NCI-H526 treated with DMSO at 0.1 percent for 48 hours (cell line): ENCODE results near the gene NRXN2.
"Not testable (repeated sequence)": the region's sequence is repeated elsewhere in the genome, so short reads cannot be mapped to it uniquely, and the experiment has no call there.

ENCODE experiments used
- DNase-seq: peaks from one replicate; lab custom pipeline; 2025; lab: John Stamatoyannopoulos, UW

The NRXN2 gene

DNA sequence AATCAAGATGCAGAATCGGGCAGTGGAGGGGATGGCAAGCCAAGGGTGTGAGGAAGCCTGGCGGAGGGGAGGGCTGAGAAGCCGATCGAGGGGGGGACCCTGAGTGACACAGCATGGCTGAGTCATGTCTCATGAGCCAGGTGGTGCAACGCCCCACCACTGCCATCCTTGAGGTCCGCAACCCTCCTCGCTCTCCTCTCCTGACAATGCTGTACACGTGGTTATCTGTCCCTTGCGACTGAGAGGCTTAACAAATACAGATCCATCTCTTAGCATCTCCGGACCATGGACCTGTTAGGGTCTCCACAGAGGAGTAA, 117.8 kb downstream of the NRXN2 start:
- no peak for DNase-seq

DNA sequence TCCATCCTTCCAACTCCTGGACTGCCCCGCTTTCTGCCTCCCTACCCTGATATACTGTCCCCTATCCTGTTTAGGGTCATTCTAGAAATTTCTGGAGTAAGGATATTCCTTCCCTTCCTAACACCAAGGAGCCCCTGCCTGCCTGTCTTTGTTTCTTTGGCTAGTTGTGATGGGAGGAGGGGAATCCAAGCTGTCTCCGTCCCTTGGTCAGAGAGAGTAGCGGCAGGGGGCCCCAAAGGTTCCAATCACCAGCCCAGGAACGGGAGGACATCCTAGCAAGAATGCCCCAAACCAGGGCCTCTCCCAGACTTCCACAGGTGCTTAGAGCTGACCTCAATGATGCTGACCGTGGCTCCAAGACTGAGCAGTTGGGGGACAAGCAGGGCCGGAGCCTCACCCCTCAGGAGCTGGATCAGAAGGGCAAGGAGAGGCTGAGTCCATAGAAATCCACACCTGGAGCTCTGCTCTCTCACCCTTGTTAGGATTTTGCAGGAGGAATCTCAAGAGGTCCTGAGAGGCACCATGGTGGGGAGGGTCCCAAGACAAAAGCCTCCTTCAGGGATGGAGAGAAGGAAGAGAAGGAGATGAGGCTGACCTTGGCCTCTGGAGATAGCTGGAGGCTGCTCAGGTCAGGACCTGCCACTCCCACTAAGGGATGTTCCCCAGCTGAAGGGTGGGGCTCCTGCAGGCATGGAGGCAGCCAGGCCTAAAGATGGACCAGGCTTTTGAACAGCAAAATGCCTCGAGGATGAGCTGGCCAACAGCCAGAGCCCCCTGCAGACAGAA, 118.3 kb downstream of the NRXN2 start:
- DNase-seq = no peak

DNA sequence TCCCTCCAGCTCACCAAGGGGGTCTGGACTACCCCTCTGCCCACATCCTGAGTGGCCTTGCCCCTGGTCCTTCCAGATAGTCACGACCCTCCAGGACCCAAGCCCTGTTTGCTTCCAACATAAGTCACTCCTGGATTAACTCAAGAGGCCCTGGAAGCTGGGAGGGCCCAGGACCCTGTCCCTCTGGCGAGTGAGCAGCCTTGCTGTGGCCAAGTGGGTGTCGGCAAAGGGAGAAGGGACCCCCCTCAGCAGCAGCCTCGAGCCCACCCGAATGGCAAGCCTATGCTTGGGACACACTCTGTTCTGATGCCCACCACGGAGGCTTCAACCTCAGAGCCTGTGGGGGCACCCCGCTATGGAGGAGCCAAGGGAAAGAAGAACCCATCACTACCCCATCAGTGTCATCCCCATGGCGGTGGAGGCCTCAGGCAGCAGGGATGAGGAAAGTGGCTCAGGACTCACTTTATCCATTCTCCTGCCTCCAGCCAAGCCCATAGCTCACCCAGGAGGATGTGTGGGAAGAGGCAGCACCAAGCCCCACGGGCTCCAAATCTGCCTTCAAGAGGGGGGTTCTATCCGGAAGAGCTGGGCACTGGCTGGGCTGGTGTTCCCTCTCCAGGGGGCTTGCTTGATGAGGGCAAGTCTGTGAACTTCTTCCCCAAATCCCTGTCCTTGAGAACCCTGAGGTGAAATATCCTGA, 119.4 kb downstream of the NRXN2 start:
- DNase-seq = no peak

DNA sequence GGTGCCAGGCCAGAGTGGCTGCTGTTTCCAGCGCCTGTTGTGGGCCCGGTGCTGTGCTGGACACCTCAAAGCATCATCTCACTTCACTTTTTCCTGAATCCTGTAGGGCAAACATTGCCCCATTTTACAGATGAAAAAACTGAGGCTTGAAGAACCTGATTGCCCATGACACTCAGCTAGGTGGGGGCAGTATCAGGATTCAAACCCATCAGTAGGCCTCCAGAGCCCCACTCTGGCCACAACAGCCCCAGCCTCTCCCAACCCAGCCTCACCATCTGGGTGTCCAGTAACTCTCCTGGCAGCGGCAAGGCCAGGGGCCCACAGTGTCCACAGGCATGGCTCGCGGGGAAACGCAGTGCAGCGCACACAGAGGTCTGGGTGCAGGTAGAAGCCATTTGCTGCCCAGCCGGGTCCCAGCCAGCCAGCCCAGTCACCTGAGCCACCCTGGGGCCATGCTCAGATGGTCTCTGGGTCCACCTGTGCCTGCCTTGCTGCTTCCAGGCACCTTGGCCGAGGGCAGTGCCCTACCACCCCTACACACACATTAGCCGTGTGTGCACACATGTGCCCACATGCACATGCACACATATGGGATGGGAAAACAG, 120.4 kb downstream of the NRXN2 start:
- DNase-seq = no peak

DNA sequence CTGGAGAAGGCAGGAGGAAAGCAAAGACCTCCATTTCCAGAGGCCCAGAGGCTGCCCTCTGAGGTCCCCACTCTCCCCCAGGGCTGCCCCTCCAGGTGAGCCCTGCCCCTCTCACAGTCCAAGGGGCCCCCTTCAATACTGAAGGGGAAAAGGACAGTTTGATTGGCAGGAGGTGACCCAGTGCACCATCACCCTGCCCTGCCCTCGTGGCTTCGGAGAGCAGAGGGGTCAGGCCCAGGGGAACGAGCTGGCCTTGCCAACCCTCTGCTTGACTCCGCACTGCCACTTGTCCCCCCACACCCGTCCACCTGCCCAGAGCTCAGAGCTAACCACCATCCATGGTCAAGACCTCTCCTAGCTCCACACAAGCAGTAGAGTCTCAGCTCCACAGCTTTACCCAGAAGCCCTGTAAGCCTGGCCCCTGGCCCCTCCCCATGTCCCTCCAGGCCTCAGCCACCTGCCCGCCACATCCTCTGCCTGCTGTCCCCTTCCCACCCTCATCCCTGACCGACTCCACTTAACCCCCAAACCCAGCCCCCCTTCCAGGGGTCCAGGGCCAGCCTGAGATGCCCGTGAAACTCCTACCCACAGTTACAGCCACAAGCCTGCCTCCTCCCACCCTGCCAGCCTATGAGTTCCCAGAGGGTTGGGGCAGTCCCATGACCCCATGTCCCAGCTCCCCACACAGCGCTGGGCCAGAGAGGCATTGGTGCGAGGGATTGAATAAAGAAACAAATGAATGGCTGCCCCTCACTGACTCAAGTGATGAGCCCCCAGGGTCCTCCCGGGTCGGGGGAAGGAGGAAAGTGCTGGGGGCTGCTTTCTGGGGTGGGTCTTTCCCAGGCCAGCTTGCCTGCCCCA, 121.2 kb downstream of the NRXN2 start:
- no peak for DNase-seq

DNA sequence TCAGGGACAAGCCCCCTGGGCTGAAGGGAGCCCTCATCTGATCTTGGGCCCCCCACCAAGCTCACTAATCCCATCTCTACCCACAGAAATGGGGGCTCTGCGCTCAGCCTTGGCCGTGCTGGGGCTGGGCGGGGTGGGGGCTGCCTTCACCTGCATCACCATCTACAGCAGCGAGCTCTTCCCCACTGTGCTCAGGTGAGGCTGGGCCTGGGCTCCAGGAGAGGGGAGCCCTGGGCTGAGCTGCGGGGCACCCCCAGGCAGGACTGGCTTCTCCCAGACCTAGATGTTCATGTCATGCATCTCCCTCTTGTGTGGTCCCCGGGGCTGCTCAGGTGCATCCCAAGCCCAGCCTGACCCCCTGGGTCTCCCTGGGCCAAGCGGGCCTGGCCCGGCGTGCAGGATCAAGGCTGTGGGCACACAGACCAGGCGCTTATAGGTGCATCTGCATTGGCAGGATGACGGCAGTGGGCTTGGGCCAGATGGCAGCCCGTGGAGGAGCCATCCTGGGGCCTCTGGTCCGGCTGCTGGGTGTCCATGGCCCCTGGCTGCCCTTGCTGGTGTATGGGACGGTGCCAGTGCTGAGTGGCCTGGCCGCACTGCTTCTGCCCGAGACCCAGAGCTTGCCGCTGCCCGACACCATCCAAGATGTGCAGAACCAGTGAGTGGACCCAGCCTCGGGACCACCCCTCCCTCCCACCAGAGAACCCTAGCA, 122.6 kb downstream of the NRXN2 start:
- DNase-seq = no peak

DNA sequence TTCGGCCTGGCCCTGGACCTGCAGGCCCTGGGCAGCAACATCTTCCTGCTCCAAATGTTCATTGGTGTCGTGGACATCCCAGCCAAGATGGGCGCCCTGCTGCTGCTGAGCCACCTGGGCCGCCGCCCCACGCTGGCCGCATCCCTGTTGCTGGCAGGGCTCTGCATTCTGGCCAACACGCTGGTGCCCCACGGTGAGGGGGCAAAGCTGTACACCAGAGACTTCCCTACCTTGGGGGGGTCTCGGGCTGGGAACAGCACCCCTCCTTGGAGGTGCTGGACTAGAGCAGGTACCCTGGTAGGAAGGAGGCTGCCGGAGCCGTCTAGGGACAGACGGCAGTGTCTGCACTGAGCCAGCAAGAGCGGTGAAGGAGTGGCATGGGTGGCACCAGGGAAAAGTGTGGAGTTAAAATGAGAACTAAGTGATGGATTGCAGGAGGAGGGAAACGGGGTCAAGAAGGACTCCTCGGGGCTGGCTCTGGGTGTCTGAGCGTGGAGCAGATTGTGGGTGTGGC, 123.2 kb downstream of the NRXN2 start:
- DNase-seq = no peak

DNA sequence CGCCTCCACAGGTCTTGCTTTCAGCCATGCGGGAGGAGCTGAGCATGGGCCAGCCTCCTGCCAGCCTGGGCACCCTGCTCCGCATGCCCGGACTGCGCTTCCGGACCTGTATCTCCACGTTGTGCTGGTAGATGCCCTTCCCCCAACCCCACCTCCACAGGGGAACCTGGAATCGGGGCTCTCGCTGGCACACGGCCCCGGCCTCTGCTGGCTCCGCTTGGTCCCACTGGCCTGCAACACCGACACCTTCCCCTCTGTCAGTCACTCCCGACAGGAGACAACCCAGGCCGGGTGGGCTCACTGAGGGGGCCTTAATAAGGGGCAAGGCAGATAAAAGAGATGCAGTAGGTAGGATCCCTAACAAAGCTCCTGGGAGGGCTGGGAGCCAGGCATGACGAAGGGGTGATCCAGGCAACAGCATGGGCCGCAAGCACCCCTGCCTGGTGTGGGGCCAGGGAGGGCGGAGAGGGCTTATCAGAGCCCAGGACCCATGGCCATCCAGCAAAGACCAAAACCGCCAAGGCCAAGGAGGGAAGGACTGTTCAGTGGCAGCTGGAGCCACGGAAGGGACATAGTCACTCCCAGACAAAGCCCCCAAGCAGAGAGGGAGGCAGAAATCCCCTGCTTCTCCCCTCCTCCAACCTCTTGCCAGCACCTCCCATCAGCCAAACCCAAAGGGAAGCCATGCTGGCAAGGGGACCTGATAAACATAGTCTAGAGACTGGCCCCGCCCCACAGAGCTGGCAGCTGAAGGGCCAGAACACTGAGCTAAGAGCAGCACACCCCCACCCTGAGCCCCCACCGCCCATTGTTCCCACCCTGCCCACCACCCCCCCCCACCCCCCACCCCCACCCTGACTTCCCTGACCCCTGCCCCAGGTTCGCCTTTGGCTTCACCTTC, 124.0 kb downstream of the NRXN2 start:
- DNase-seq = no peak

DNA sequence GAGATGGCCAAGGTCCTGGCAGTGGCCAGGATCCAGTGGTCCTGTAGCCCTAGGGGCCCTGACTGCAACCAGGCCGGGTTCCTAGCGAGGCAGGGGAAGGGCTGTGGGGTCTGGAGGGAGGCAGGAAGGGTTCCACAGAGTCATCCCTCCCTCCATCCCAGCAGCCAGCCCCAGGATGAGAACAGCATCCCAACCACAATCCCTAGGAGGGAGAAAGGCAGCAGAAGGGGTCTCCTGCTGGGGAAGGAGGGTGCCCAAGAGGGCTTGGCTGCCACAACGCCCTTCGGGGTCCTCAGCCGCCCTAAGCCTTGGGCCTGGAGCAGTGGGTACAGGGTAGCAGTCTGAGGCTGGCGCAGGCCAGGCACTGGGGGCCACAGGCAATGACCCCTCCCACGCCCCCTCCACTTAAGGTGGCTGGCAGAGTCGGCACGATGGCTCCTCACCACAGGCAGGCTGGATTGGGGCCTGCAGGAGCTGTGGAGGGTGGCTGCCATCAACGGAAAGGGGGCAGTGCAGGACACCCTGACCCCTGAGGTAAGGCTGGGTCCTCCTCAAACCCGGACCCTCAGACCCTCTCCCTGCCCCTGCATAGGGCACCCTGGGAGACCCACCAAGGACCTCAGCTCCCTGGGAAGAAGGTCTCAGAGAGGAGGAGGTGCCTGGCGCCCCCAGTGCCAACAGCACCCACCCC, 124.7 kb downstream of the NRXN2 start:
- DNase-seq = no peak

DNA sequence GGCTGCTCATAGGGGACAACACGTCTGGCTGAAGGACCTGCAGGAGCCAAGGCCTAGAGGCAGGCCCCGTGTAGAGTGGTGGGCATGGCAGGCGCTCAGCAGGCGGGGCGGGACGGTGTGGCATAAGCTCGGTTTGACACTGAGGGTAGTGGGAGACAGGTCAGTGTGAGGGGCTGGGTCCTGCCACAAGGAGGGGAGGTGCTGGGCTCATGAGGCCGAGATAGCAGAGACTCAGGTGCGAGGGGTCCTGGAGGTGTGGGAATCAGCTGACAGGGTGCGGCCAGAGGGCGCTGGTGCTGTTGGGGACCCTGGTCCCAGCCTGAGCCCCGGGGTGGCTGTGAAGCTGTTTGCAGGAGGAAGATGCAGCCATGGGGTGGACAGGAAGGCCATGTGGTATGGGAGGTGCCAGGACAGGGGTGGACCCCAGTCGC, 125.3 kb downstream of the NRXN2 start:
- no peak for DNase-seq

DNA sequence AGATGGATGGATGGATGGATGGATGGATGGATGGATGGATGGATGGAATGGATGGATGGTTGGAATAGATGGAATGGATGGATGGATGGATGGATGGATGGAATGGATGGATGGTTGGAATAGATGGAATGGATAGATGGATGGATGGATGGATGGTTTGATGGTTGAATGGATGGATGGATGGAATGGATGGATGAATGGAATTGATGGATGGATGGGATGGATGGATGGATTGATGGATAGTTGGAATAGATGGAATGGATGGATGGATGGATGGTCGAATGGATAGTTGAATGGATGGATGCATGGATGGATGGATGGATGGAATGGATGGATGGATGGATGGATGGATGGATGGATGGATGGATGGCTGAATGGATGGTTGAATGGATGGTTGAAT, 127.1 kb downstream of the NRXN2 start:
- DNase-seq = not testable (repeated sequence)

DNA sequence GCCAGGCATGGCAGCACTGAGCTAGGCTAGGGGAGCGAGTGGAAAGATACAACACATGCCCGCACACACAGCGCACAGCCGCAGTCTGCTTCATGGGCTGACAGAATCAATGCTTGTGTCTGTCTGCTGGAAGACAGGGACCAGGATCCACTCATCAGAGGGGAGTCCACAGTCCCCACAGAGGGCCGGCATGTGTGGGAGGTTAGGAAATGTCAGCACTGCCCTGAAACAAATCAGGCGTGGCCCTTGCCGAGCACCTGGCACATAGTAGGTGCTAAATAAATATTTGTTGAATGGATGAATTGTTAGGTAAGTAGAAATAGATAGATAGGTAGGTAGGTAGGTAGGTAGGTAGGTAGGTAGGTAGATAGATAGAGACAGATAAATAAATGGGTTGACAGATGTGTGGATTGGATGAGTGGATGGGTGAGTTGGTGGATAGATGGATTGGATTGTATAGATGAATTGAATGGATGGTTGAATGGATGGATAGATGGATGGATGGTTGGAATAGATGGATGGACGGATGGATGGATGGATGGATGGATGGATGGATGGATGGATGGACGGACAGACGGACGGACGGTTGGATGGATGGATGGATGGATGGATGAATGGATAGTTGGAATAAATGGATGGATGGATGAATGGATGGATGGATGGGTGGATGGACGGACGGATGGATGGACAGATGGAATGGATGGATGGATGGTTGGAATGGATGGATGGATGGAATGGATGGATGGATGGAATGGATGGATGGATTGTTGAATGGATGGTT, 128.6 kb downstream of the NRXN2 start:
- no peak for DNase-seq

DNA sequence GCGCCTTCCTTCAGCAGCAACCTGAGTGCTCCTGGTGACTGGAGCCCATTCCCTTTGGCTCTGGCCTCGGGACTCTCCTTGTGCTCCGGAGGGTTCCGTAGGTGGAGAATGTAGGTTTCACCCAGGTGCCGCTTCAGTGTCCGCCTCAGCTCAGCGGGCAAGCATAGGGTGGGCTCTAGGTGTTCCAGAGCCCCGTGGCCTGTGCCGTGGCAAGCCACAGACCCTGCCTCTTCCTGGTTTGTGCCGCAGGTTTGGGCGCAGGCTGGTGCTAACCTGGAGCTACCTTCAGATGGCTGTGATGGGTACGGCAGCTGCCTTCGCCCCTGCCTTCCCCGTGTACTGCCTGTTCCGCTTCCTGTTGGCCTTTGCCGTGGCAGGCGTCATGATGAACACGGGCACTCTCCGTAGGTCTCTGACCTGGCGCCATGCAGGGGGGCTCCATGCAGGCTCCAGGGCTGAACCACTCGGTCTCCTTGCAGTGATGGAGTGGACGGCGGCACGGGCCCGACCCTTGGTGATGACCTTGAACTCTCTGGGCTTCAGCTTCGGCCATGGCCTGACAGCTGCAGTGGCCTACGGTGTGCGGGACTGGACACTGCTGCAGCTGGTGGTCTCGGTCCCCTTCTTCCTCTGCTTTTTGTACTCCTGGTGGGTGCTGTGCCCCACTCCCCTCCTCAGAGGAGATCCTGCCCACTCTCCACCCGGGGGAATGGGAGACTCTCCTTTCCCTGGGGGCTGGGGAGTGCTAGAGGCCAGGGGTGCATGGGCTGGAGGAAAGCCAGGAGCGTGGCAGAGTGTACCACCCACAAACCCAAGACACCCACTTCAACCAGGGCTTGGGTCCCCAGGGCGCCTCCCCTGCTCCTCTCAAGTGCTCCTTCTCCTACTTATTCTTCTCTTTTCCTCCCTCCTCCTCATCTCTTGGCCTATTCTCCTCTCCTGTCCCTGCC, 129.6 kb downstream of the NRXN2 start:
- DNase-seq = no peak

DNA sequence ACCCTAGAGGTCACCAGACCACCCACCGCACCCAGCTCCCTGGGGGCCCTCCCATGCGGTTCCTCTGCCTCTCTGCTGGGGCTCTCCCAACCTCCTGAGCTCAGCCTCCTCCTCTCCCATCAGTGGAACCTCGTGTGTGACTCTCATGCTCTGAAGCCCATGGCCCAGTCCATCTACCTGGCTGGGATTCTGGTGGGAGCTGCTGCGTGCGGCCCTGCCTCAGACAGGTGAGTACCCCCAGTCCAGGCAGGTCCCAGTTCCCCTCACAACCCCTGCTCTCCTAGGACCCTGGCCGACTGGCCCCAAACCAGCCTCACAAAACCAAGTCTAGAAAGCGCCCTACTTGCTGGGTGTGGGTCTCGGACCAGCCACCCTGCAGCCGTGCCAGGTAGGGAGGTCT, 130.3 kb downstream of the NRXN2 start:
- DNase-seq = no peak

DNA sequence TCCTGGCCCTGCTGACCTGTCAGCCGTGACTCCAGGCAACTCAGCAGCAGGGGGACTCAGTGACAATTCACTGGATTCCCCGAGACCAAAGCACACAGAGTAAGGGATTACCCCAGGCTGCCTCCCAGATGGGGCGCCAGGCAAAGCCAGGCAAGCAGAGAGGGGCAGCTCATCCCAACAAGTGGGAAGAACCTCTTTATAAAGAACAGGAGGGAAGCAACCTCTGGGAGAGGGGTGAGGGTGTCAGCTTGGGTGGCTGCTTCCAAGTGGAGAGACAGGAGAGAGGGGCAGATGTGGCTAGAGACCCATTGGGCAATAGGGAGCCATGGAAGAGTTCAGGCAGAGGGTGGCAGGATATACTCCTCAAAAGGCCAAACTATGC, 130.8 kb downstream of the NRXN2 start:
- no peak for DNase-seq

DNA sequence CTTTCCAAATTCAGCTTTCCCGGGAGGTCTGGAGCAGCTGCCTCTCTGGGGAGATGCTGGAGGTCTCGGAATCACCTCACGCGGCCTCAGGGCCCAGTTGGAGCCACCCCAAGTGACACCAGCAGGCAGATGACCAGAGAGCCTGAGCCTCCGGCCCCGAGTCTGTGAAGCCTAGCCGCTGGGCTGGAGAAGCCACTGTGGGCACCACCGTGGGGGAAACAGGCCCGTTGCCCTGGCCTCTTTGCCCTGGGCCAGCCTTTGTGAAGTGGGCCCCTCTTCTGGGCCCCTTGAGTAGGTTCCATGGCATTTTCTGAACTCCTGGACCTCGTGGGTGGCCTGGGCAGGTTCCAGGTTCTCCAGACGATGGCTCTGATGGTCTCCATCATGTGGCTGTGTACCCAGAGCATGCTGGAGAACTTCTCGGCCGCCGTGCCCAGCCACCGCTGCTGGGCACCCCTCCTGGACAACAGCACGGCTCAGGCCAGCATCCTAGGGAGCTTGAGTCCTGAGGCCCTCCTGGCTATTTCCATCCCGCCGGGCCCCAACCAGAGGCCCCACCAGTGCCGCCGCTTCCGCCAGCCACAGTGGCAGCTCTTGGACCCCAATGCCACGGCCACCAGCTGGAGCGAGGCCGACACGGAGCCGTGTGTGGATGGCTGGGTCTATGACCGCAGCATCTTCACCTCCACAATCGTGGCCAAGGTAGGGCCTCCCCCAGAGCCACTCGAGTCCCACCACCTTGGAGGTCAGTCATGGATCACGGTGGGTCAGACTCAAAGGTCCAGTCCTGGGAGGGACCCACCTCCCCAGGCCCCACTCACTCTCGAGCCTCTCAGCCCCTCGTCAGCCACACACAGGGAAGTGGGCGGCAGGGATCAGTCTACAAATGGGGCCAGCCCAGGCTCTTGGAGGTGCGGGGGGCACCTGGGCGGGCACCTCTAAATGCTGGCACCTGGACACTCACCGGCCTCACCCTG, 131.5 kb downstream of the NRXN2 start:
- DNase-seq = no peak

DNA sequence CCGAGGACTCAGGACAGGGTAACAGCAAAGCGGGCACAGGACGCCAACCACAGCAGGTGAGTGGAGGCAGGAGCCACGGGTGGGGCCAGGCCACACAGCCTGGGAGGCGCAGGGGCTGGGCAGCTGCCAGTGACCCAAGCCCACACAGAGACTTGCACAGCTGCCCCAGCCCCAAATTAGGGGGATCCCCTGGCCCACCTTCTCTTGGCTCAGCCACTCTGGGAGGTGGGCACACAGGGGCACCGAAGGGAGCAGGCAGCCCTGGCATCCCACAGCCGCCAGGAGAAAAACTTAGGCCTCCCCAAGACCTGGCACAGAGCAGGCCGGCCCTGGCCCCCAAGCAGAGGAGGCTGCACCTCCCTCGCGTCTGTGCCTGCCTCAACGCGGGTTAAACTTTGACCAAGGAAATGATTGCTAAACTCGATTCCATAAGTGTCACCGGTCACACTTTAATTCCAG, 132.2 kb downstream of the NRXN2 start, which contains the start of gene SLC22A12:
SLC22A12 (plus strand) TSS at position 458 of the 459 bp plus-strand sequence. CDS start 337 bp downstream, outside the sequence.
- DNase-seq = no peak
